ENCODE measurements around the gene MAG. TPM values are rescaled to one million over a fixed set of nuclear protein-coding genes. Genes with fewer than 3 reads are reported as not detected.

Gene MAG
- total and polyA plus RNA-seq, 2 of the 13 experiments (the other 11 are each of a cell fraction or from before 2014, with no cell fraction given) = 0.20 to 1.3 TPM

DNA sequence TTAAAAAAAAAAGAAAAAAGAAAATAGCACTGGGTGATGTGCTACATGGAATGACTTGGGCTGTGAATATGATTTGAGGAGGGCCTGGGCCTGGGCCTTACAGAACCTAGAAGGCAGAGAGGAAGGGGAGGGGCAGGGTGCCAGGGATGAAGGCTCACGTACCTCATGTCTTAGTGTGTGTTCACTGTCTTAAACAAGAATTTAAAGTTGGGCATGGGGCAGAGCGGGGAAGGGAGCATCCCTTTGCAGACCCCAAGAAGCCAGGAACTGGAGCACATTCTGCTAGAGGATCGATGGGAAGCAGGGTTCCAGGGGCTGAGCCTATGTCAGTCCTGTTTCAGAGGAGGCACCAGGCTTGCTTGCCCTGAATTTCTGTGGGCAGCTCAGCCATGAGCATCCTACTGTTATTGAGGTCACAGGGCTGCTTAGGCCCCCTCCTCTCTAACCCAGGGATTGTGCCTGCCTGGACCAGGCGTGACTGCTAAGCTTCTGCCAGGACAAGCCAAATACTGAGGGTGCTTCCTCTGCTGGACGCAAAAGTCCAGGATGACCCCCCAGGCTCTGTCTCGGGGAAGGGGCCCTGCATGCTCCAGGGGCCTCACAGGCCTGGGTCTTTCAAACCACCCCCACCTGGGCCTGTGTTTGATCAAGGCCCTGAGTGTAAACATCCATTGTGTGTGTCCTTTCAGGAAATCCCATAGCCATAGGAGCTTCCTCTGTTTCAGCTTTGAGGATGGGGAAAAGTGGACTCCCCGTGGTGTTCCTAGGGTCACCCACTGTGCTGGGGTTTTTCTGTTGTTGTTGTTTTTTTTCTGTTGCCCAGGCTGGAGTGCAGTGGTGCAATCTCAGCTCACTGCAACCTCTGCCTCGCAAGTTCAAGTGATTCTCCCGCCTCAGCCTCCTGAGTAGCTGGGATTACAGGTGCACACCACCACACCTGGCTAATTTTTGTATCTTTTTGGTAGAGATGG lies 38.4 kb upstream of the MAG start (continued):
- TF ChIP-seq, protein P1, sequence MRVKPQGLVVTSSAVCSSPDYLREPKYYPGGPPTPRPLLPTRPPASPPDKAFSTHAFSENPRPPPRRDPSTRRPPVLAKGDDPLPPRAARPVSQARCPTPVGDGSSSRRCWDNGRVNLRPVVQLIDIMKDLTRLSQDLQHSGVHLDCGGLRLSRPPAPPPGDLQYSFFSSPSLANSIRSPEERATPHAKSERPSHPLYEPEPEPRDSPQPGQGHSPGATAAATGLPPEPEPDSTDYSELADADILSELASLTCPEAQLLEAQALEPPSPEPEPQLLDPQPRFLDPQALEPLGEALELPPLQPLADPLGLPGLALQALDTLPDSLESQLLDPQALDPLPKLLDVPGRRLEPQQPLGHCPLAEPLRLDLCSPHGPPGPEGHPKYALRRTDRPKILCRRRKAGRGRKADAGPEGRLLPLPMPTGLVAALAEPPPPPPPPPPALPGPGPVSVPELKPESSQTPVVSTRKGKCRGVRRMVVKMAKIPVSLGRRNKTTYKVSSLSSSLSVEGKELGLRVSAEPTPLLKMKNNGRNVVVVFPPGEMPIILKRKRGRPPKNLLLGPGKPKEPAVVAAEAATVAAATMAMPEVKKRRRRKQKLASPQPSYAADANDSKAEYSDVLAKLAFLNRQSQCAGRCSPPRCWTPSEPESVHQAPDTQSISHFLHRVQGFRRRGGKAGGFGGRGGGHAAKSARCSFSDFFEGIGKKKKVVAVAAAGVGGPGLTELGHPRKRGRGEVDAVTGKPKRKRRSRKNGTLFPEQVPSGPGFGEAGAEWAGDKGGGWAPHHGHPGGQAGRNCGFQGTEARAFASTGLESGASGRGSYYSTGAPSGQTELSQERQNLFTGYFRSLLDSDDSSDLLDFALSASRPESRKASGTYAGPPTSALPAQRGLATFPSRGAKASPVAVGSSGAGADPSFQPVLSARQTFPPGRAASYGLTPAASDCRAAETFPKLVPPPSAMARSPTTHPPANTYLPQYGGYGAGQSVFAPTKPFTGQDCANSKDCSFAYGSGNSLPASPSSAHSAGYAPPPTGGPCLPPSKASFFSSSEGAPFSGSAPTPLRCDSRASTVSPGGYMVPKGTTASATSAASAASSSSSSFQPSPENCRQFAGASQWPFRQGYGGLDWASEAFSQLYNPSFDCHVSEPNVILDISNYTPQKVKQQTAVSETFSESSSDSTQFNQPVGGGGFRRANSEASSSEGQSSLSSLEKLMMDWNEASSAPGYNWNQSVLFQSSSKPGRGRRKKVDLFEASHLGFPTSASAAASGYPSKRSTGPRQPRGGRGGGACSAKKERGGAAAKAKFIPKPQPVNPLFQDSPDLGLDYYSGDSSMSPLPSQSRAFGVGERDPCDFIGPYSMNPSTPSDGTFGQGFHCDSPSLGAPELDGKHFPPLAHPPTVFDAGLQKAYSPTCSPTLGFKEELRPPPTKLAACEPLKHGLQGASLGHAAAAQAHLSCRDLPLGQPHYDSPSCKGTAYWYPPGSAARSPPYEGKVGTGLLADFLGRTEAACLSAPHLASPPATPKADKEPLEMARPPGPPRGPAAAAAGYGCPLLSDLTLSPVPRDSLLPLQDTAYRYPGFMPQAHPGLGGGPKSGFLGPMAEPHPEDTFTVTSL (CRISPR knock-in tag; IDR thresholded peaks at IDR 0.05; ENCODE audit: borderline replicate concordance) = peak; percentile 31; the same call in 1 of the 2 replicates
- TF ChIP-seq CBX1 (IDR thresholded peaks at IDR 0.05; ENCODE audit: low read depth) (no peak), ZBTB38 (CRISPR knock-in tag; IDR thresholded peaks at IDR 0.05) (0 out of 2 replicates have a peak, but pooled peaks have one; percentile 9), SMAD1 (CRISPR knock-in tag; IDR thresholded peaks at IDR 0.05; ENCODE audit: borderline replicate concordance, low read depth) (no peak), REL (CRISPR knock-in tag; conservative IDR thresholded peaks at IDR 0.05) (no peak), ZNF3 (CRISPR knock-in tag; IDR thresholded peaks at IDR 0.05) (no peak), ZNF782 (CRISPR knock-in tag; IDR thresholded peaks at IDR 0.05; ENCODE audit: borderline replicate concordance) (no peak), LCORL (IDR thresholded peaks at IDR 0.05) (no peak), LCORL (CRISPR knock-in tag; IDR thresholded peaks at IDR 0.05) (peak; percentile 83), ZNF546 (CRISPR knock-in tag; conservative IDR thresholded peaks at IDR 0.05) (no peak), RBAK (CRISPR knock-in tag; IDR thresholded peaks at IDR 0.05) (no peak), ZNF792 (CRISPR knock-in tag; IDR thresholded peaks at IDR 0.05) (peak; percentile 45; the same call in 1 of the 2 replicates), ZNF746 (CRISPR knock-in tag; IDR thresholded peaks at IDR 0.05) (no peak), ZNF670 (CRISPR knock-in tag; IDR thresholded peaks at IDR 0.05; ENCODE audit: borderline replicate concordance) (no peak), ZNF225 (CRISPR knock-in tag; IDR thresholded peaks at IDR 0.05) (no peak), MIER2 (CRISPR knock-in tag; IDR thresholded peaks at IDR 0.05) (no peak), FOSL2 (CRISPR knock-in tag; IDR thresholded peaks at IDR 0.05) (peak; percentile 36; the same call in 1 of the 2 replicates), HES4 (CRISPR knock-in tag; IDR thresholded peaks at IDR 0.05; ENCODE audit: borderline replicate concordance) (no peak), ZFP41 (CRISPR knock-in tag; IDR thresholded peaks at IDR 0.05; ENCODE audit: borderline replicate concordance) (no peak), ZNF121 (CRISPR knock-in tag; IDR thresholded peaks at IDR 0.05) (no peak)
- TF ChIP-seq, protein P2, sequence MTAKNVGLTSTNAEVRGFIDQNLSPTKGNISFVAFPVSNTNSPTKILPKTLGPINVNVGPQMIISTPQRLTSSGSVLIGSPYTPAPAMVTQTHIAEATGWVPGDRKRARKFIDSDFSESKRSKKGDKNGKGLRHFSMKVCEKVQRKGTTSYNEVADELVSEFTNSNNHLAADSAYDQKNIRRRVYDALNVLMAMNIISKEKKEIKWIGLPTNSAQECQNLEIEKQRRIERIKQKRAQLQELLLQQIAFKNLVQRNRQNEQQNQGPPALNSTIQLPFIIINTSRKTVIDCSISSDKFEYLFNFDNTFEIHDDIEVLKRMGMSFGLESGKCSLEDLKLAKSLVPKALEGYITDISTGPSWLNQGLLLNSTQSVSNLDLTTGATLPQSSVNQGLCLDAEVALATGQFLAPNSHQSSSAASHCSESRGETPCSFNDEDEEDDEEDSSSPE (CRISPR knock-in tag; IDR thresholded peaks at IDR 0.05) = no peak
- TF ChIP-seq, protein P3, sequence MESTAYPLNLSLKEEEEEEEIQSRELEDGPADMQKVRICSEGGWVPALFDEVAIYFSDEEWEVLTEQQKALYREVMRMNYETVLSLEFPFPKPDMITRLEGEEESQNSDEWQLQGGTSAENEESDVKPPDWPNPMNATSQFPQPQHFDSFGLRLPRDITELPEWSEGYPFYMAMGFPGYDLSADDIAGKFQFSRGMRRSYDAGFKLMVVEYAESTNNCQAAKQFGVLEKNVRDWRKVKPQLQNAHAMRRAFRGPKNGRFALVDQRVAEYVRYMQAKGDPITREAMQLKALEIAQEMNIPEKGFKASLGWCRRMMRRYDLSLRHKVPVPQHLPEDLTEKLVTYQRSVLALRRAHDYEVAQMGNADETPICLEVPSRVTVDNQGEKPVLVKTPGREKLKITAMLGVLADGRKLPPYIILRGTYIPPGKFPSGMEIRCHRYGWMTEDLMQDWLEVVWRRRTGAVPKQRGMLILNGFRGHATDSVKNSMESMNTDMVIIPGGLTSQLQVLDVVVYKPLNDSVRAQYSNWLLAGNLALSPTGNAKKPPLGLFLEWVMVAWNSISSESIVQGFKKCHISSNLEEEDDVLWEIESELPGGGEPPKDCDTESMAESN (CRISPR knock-in tag; conservative IDR thresholded peaks at IDR 0.05) = no peak
